Lower leg skin (tissue), 3 donors: Measurements from ENCODE around the gene AK5.

Experiments
- CTCF ChIP-seq, 3 donors: fragments of 450-650 bp; IDR thresholded peaks; one replicate each; pipeline ENCODE4 v1.5.1; 2016; ENCODE audit warnings: antibody characterized with exemption in 3 of 3, mild to moderate bottlenecking in 3 of 3, moderate library complexity in 2 of 3
- POLR2A ChIP-seq, 2 donors: fragments of 450-650 bp; IDR thresholded peaks; one replicate each; pipeline ENCODE4 v1.6.1; 2016 to 2017; ENCODE audit warnings: antibody characterized with exemption in 2 of 2, mild to moderate bottlenecking in 1 of 2, moderate library complexity in 1 of 2

DNA sequence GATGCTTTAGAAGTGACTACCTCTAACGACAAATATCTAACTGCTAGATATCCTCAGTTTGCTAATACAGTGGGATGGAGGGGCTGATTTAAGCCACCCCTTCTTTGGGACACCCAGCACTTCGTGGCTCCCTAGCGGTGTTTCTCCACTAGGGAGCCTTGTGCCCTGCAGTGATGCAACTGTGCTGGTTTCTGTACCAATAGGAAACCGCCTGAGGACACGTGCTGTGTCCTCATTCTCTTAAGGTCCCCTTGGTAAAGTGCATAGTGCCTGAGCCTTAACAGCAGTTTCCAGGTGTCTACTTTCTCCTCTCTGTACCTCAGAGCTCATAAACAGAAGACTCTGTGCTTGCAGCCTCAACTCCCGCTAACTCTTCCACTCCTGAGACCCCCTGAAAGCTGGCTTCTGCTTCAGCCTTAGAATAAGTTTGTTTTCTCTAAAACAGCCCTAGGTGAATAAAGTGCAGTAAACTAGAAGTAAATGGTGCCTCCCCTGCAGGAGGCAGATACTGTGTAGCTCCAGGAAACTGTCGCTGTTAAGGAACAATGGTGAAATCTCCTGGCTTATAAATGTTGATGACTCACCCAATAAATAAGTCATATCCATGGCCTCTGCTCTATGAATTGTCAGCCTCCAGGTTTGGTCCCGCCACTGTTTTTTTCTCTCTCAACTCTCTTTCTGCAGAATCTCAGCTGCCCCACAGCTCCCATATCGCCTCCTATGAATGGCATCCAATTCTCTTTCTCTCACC lies 130.4 kb downstream of the AK5 start:
- TF ChIP-seq CTCF (IDR thresholded peaks at IDR 0.05): no peak
- no peak for TF ChIP-seq POLR2A (IDR thresholded peaks at IDR 0.05)
